Adrenal gland (tissue), 12 donors: ENCODE data around the gene DYNC1I1. TPM values are rescaled to one million over a fixed set of nuclear protein-coding genes. Genes with fewer than 3 reads are reported as not detected.

Experiments used
- DNase-seq, 7 donors: peaks; one replicate each; pipeline ENCODE4 v3.0.0-alpha.2; 2019 to 2020
- H3K27ac ChIP-seq, 5 donors: fragments of 200-600 bp; sonication (generic) in 4 of 5; 1 replicate in 3 of 5; 2 replicates in 2 of 5; pipeline versions ENCODE4 v1.5.1 to v1.8.0; 2016 to 2020; ENCODE audit warnings: mild to moderate bottlenecking in 1 of 5
- H3K27me3 ChIP-seq: fragments of 200-600 bp; 2 replicates; pipeline ENCODE4 v1.8.0; 2021
- H3K36me3 ChIP-seq, 2 donors: fragments of 200-600 bp; replicated peaks in 1 of 2; 1 replicate in 1 of 2; 2 replicates in 1 of 2; pipeline versions ENCODE4 v1.5.1 to v1.8.0; 2018 to 2022
- H3K4me1 ChIP-seq, 2 donors: fragments of 200-600 bp; replicated peaks in 1 of 2; 1 replicate in 1 of 2; 2 replicates in 1 of 2; pipeline versions ENCODE4 v1.5.1 to v1.8.0; 2018 to 2021
- H3K4me3 ChIP-seq, 4 donors: fragments of 200-600 bp; sonication (generic) in 3 of 4; one replicate each; pipeline ENCODE4 v1.5.1; 2016 to 2018
- H3K9me3 ChIP-seq, 3 donors: fragments of 200-600 bp; sonication (generic) in 1 of 3; replicated peaks in 1 of 3; 1 replicate in 2 of 3; 2 replicates in 1 of 3; pipeline versions ENCODE4 v1.5.1 to v1.8.0; 2016 to 2021
- CTCF ChIP-seq, 6 experiments: fragments of 450-650 bp in 4 of 6; fragments of 200-600 bp in 2 of 6; sonication (generic) in 1 of 6; IDR thresholded peaks; 1 replicate in 5 of 6; 2 replicates in 1 of 6; pipeline versions ENCODE4 v1.5.1 to v1.8.0; 2016 to 2021; ENCODE audit warnings: antibody characterized with exemption in 6 of 6, mild to moderate bottlenecking in 2 of 6, moderate library complexity in 1 of 6
- POLR2A ChIP-seq, 2 donors: fragments of 450-650 bp; IDR thresholded peaks; one replicate each; pipeline ENCODE4 v1.6.1; 2017; ENCODE audit warnings: antibody characterized with exemption in 2 of 2, mild to moderate bottlenecking in 2 of 2, moderate library complexity in 1 of 2
- whole genome bisulfite sequencing, 4 donors: extraction: QIAGEN DNeasy Blood & Tissue Kit in 2 of 4; methylation state at CpG; one replicate each; pipeline versions ENCODE4 v1.1.5 to v1.1.7; 2013 to 2017; 5-methylcytosine and 5-hydroxymethylcytosine counted together
- intact Hi-C, 2 donors: fragments of 100-400 bp; cut with DNase I; formaldehyde crosslinking; loops; one replicate each; pipeline versions ENCODE4 v1.14.1 to v1.15.0; 2022 to 2023
- polyA plus RNA-seq, 3 donors: library from polyadenylated mRNA; stranded (reverse); fragments of 200-250 nt in 2 of 3; fragments of 350-450 nt in 1 of 3; fragmentation: Illumina TruSeq in 1 of 3; extraction: RNeasy Lipid Tissue Mini Kit (QIAGEN cat#74804) in 1 of 3; gene quantifications; one replicate each; pipeline ENCODE4 v1.2.3, GENCODE V29; 2013 to 2014
- total RNA-seq, 9 donors: library from RNA; depleted of rRNA in 4 of 9; stranded (reverse); fragments of >200 nt in 4 of 9; fragments of 120-200 nt in 1 of 9; fragmentation: NEBNext Ultra II Directional in 1 of 9; extraction: Animal tissue kit (Norgen Biotek cat#: 25700) in 1 of 9; gene quantifications; one replicate each; pipeline versions ENCODE4 v1.1.0 to v1.2.4, GENCODE V29; 2013 to 2023
- donor health status: healthy with polysubstance abuse.
- donor health status: Bipolar disorder and iron deficiency.
- donor health status: DM: yes; HTN: yes; CAD: no.
- donor health status: DM: no; HTN: no; CAD: no.
- donor health status: DM: no; HTN: no; CAD: no.
- donor health status: DM: yes; HTN: yes; CAD: no.

DYNC1I1 gene
- total and polyA plus RNA-seq, 12 donors = 0.97 to 42.6 (median 8.2) TPM

GRCh38 chr7:95980706-95981105 is 208.4 kb downstream of the DYNC1I1 start:
- TF ChIP-seq CTCF (IDR thresholded peaks at IDR 0.05) = no peak
- TF ChIP-seq POLR2A (IDR thresholded peaks at IDR 0.05) = no peak
- H3K4me3 ChIP-seq = no peak overlapping the region
- no peak overlapping the region for H3K27ac ChIP-seq
- H3K9me3 ChIP-seq = no peaks in the 10 kb centered on the region
- H3K36me3 ChIP-seq = no peaks in the 10 kb centered on the region
- 28 to 44% (median 30%) methylated on average over 1 of the region's 1 CpG for WGBS, 4 donors
- intact Hi-C loops = no loop called here
- no peak for DNase-seq
- H3K4me1 ChIP-seq = peaks cover 0 to 8% of the 10 kb centered on the region in 2 donors
- H3K27me3 ChIP-seq = no peaks in the 10 kb centered on the region

- Histone ChIP-seq H3K27me3 (no peaks in the 10 kb centered on the region), H3K36me3 (no peaks in the 10 kb centered on the region), H3K4me1 (no peaks in the 10 kb centered on the region), H3K9me3 (no peaks in the 10 kb centered on the region), H3K27ac (no peak overlapping the region), H3K4me3 (no peak overlapping the region)
- 61 to 80% (median 77%) methylated on average over 6 of the region's 6 CpGs for WGBS, 4 donors
- TF ChIP-seq CTCF (IDR thresholded peaks at IDR 0.05) (no peak), POLR2A (IDR thresholded peaks at IDR 0.05) (no peak)
- intact Hi-C loops = no loop called here
- no peak for DNase-seq
These were observed 213.9 kb downstream of the DYNC1I1 start for GRCh38 chr7:95986178-95986764.

- Histone ChIP-seq H3K4me1 (no peaks in the 10 kb centered on the region), H3K27ac (no peak overlapping the region), H3K9me3 (no peaks in the 10 kb centered on the region), H3K36me3 (no peaks in the 10 kb centered on the region), H3K4me3 (no peak overlapping the region), H3K27me3 (no peaks in the 10 kb centered on the region)
- no peak for TF ChIP-seq POLR2A (IDR thresholded peaks at IDR 0.05)
- no peak for TF ChIP-seq CTCF (IDR thresholded peaks at IDR 0.05)
- 37 to 89% (median 58%) methylated on average over 2 to 5 of the region's 5 CpGs for WGBS, 4 donors
- intact Hi-C loops = no loop called here
- DNase-seq = no peak
These were observed 216.9 kb downstream of the DYNC1I1 start for GRCh38 chr7:95989301-95989700.

- Histone ChIP-seq H3K27ac (no peak overlapping the region), H3K4me1 (no peaks in the 10 kb centered on the region), H3K4me3 (no peak overlapping the region), H3K36me3 (no peaks in the 10 kb centered on the region), H3K27me3 (no peaks in the 10 kb centered on the region), H3K9me3 (no peaks in the 10 kb centered on the region)
- intact Hi-C loops = no loop called here
- 81 to 91% (median 83%) methylated on average over 2 of the region's 2 CpGs for WGBS, 4 donors
- DNase-seq = no peak
- TF ChIP-seq POLR2A (IDR thresholded peaks at IDR 0.05) = no peak
- TF ChIP-seq CTCF (IDR thresholded peaks at IDR 0.05) = peak in 1 of 6 experiments; percentile 9
These were observed 221.0 kb downstream of the DYNC1I1 start for GRCh38 chr7:95993380-95993779.
